H9 (cell line): ENCODE measurements around the gene FAM174B. TPM values are rescaled to one million over a fixed set of nuclear protein-coding genes. Genes with fewer than 3 reads are reported as not detected.

Experiments
- DNase-seq: peaks from one replicate; pipeline ENCODE4 v3.0.0-alpha.2; 2017
- H2AFZ ChIP-seq: one replicate; pipeline ENCODE4 v1.6.1; 2013; ENCODE audit warnings: mild to moderate bottlenecking, low read length, control low read depth, moderate library complexity
- H2AK5ac ChIP-seq: 2 replicates; pipeline ENCODE4 v1.6.1; 2013; ENCODE audit warnings: low read length, control low read depth, mixed read lengths; ENCODE audit not compliant: insufficient read length
- H2BK120ac ChIP-seq: one replicate; pipeline ENCODE4 v1.6.1; 2013; ENCODE audit warnings: low read depth, mild to moderate bottlenecking, low read length, control low read depth, inconsistent platforms; ENCODE audit not compliant: poor library complexity, severe bottlenecking
- H2BK12ac ChIP-seq: 2 replicates; pipeline ENCODE4 v1.6.1; 2013; ENCODE audit warnings: low read length, control low read depth, mixed read lengths, low read depth; ENCODE audit not compliant: insufficient read length
- H2BK15ac ChIP-seq: 2 replicates; pipeline ENCODE4 v1.6.1; 2013; ENCODE audit warnings: low read depth, low read length, control low read depth
- H2BK20ac ChIP-seq: one replicate; pipeline ENCODE4 v1.6.1; 2013; ENCODE audit warnings: low read depth, mild to moderate bottlenecking, low read length, control low read depth, inconsistent platforms; ENCODE audit not compliant: poor library complexity, severe bottlenecking
- H2BK5ac ChIP-seq: 2 replicates; pipeline ENCODE4 v1.6.1; 2013; ENCODE audit warnings: low read length, control low read depth, mixed read lengths; ENCODE audit not compliant: insufficient read length
- H3K14ac ChIP-seq: 2 replicates; pipeline ENCODE4 v1.6.1; 2013; ENCODE audit warnings: low read length, control low read depth; ENCODE audit not compliant: insufficient read depth
- H3K18ac ChIP-seq: 2 replicates; pipeline ENCODE4 v1.6.1; 2013; ENCODE audit warnings: low read depth, mild to moderate bottlenecking, mixed read lengths, low read length, control low read depth; ENCODE audit not compliant: insufficient read length
- H3K23ac ChIP-seq: 2 replicates; pipeline ENCODE4 v1.6.1; 2013; ENCODE audit warnings: low read length, control low read depth, mixed read lengths, low read depth; ENCODE audit not compliant: insufficient read length
- H3K23me2 ChIP-seq: 2 replicates; pipeline ENCODE4 v1.6.1; 2013; ENCODE audit warnings: low read depth, mild to moderate bottlenecking, mixed read lengths, low read length, control low read depth; ENCODE audit not compliant: insufficient read length, poor library complexity, severe bottlenecking
- H3K27ac ChIP-seq: 2 replicates; pipeline ENCODE4 v1.5.1; 2013; ENCODE audit warnings: low read length, control low read depth, mixed read lengths, low read depth; ENCODE audit not compliant: insufficient read length
- H3K27me3 ChIP-seq: 2 replicates; pipeline ENCODE4 v1.6.1; 2013; ENCODE audit warnings: low read length, control low read depth, inconsistent platforms; ENCODE audit not compliant: insufficient read depth
- H3K4ac ChIP-seq: 2 replicates; pipeline ENCODE4 v1.6.1; 2013; ENCODE audit warnings: low read depth, mild to moderate bottlenecking, control low read depth, inconsistent platforms, low read length, moderate library complexity
- H3K4me1 ChIP-seq: 2 replicates; pipeline ENCODE4 v1.6.1; 2013; ENCODE audit warnings: low read length, control low read depth, inconsistent platforms; ENCODE audit not compliant: insufficient read depth
- H3K4me2 ChIP-seq: 2 replicates; pipeline ENCODE4 v1.6.1; 2013; ENCODE audit warnings: low read length, control low read depth, mixed read lengths; ENCODE audit not compliant: insufficient read length, insufficient read depth
- H3K56ac ChIP-seq: 2 replicates; pipeline ENCODE4 v1.6.1; 2013; ENCODE audit warnings: low read depth, mild to moderate bottlenecking, mixed read lengths, low read length, control low read depth; ENCODE audit not compliant: insufficient read length
- H3K79me1 ChIP-seq: 2 replicates; pipeline ENCODE4 v1.6.1; 2013; ENCODE audit warnings: low read depth, mild to moderate bottlenecking, moderate library complexity, low read length, control low read depth, inconsistent platforms; ENCODE audit not compliant: insufficient read depth, poor library complexity, severe bottlenecking
- H3K79me2 ChIP-seq: 2 replicates; pipeline ENCODE4 v1.6.1; 2013; ENCODE audit warnings: low read length, control low read depth, inconsistent platforms; ENCODE audit not compliant: insufficient read depth
- H3K9ac ChIP-seq: 2 replicates; pipeline ENCODE4 v1.6.1; 2013; ENCODE audit warnings: low read length, control low read depth, mixed read lengths; ENCODE audit not compliant: insufficient read length; ENCODE audit errors: extremely low read depth
- H3K9me3 ChIP-seq: one replicate; pipeline ENCODE4 v1.6.1; 2013; ENCODE audit warnings: low read depth, low read length, inconsistent platforms; ENCODE audit not compliant: control insufficient read depth
- H3T11ph ChIP-seq: one replicate; pipeline ENCODE4 v1.6.1; 2013; ENCODE audit warnings: mild to moderate bottlenecking, low read length, control low read depth, inconsistent platforms
- H4K20me1 ChIP-seq: one replicate; pipeline ENCODE4 v1.6.1; 2013; ENCODE audit not compliant: control insufficient read depth, insufficient read length, insufficient read depth
- H4K5ac ChIP-seq: 2 replicates; pipeline ENCODE4 v1.6.1; 2013; ENCODE audit warnings: low read depth, mild to moderate bottlenecking, mixed read lengths, low read length, control low read depth; ENCODE audit not compliant: insufficient read length
- H4K8ac ChIP-seq: replicated peaks from 2 replicates; pipeline ENCODE4 v1.6.1; 2013; ENCODE audit warnings: low read length, control low read depth, mixed read lengths, low read depth; ENCODE audit not compliant: insufficient read length
- H4K91ac ChIP-seq: 2 replicates; pipeline ENCODE4 v1.6.1; 2013; ENCODE audit warnings: low read depth, mild to moderate bottlenecking, moderate library complexity, mixed read lengths, low read length, control low read depth; ENCODE audit not compliant: insufficient read length
- H3K27ac Mint-ChIP-seq, 3 experiments: 2 replicates in 2 of 3; 3 replicates in 1 of 3; pipeline ENCODE4 v1.8.0; 2020 to 2021; ENCODE audit warnings: mixed read lengths in 3 of 3, mild to moderate bottlenecking in 1 of 3, moderate library complexity in 1 of 3
- H3K27me3 Mint-ChIP-seq: 2 replicates; pipeline ENCODE4 v1.8.0; 2021; ENCODE audit warnings: low read depth, mild to moderate bottlenecking, moderate library complexity, mixed read lengths
- H3K36me3 Mint-ChIP-seq, 3 experiments: 2 replicates in 2 of 3; 3 replicates in 1 of 3; pipeline ENCODE4 v1.8.0; 2020 to 2021; ENCODE audit warnings: low read depth in 3 of 3, mixed read lengths in 3 of 3; ENCODE audit not compliant: insufficient read depth in 1 of 3
- H3K4me1 Mint-ChIP-seq, 2 experiments: 2 replicates each; pipeline ENCODE4 v1.8.0; 2020; ENCODE audit warnings: mixed read lengths in 2 of 2
- H3K4me3 Mint-ChIP-seq, 2 experiments: 2 replicates in 1 of 2; 3 replicates in 1 of 2; pipeline ENCODE4 v1.8.0; 2020 to 2021; ENCODE audit warnings: mild to moderate bottlenecking in 2 of 2, mixed read lengths in 2 of 2, moderate library complexity in 1 of 2
- H3K9me3 Mint-ChIP-seq, 2 experiments: 2 replicates in 1 of 2; 3 replicates in 1 of 2; pipeline ENCODE4 v1.8.0; 2020; ENCODE audit warnings: mild to moderate bottlenecking in 2 of 2, mixed read lengths in 2 of 2, moderate library complexity in 1 of 2
- CTCF ChIP-seq: fragments of 200-600 bp; sonication (generic); conservative IDR thresholded peaks from 3 replicates; pipeline ENCODE4 v1.8.0; 2021; ENCODE audit warnings: antibody characterized with exemption, mild to moderate bottlenecking
- WGBS: extraction: QIAGEN DNeasy Blood & Tissue Kit; methylation state at CpG from one replicate; pipeline ENCODE4 v1.1.7; 2013; ENCODE audit warnings: missing lambda C conversion rate, low lambda C conversion rate, mixed read lengths; ENCODE audit not compliant: insufficient read length; ENCODE audit errors: extremely low coverage; 5-methylcytosine and 5-hydroxymethylcytosine counted together
- total RNA-seq: library from RNA; stranded (reverse); gene quantifications from 2 replicates; pipeline ENCODE4 v1.2.1, GENCODE V29; 2021

Gene FAM174B
- total RNA-seq, 1 experiment from 2014 or later, result 38.0 TPM

DNA sequence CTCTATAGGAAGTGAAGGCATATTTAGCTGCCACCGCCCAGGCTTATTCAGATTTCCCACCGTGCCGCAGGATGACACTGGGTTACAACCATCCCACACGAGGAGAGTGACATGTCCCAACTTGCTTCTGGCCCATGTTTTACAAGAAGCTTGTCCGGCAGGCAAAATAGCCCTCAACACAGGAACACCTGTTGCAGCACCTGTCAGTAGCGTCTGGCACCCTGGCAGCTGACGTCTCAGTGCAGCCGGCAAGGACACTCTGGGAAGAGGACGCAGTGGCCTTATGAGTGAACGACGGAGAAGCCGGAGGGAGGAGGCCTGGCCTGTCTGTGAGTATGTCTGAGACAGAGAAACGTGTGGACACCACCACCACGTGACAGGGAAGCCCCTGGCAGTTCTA is 32.1 kb downstream of the FAM174B start:
- no peak overlapping the region for H2BK120ac ChIP-seq
- no peaks in the 10 kb centered on the region for H3K79me2 ChIP-seq
- no peaks in the 10 kb centered on the region for H3K23me2 ChIP-seq
- no peak overlapping the region for H3K9ac ChIP-seq
- H4K20me1 ChIP-seq, result no peaks in the 10 kb centered on the region
- Mint-ChIP-seq H3K27me3 (no peaks in the 10 kb centered on the region), H3K27ac (peak overlapping the region in 1 of 3 experiments; percentile 49; a peak in 1 of 7 replicates), H3K4me1 (peaks cover 21 to 26% of the 10 kb centered on the region in 2 experiments), H3K36me3 (peaks cover 0 to 23% (median 2%) of the 10 kb centered on the region in 3 experiments; a peak in 4 of 7 replicates), H3K4me3 (no peak overlapping the region), H3K9me3 (no peaks in the 10 kb centered on the region)
- peak overlapping the region; percentile 6 for H2BK5ac ChIP-seq
- no peaks in the 10 kb centered on the region for H3K79me1 ChIP-seq
- no peak overlapping the region for H2BK20ac ChIP-seq
- no peak for TF ChIP-seq CTCF
- peaks cover 3% of the 10 kb centered on the region; the same call in 1 of the 2 replicates for H3K4me1 ChIP-seq
- no peak for DNase-seq
- H3K56ac ChIP-seq, result no peak overlapping the region
- no peaks in the 10 kb centered on the region for H3K27me3 ChIP-seq
- H2AK5ac ChIP-seq, result no peak overlapping the region
- H3K18ac ChIP-seq, result no peak overlapping the region
- H3K27ac ChIP-seq, result no peak overlapping the region
- no peak overlapping the region for H4K5ac ChIP-seq
- no peak overlapping the region; the same call in 1 of the 2 replicates for H3K14ac ChIP-seq
- H2BK15ac ChIP-seq, result no peak overlapping the region
- H3K4ac ChIP-seq, result no peak overlapping the region
- no peak overlapping the region for H4K8ac ChIP-seq
- H2AFZ ChIP-seq, result no peak overlapping the region
- H2BK12ac ChIP-seq, result no peak overlapping the region
- no peaks in the 10 kb centered on the region for H3K9me3 ChIP-seq
- H3T11ph ChIP-seq, result no peak overlapping the region
- H4K91ac ChIP-seq, result no peak overlapping the region
- H3K23ac ChIP-seq, result no peak overlapping the region
- H3K4me2 ChIP-seq, result no peak overlapping the region
- no CpG with 5 or more reads among the region's 14 CpGs for WGBS
